ENCODE data around the gene ST8SIA1.

ST8SIA1 gene

DNA sequence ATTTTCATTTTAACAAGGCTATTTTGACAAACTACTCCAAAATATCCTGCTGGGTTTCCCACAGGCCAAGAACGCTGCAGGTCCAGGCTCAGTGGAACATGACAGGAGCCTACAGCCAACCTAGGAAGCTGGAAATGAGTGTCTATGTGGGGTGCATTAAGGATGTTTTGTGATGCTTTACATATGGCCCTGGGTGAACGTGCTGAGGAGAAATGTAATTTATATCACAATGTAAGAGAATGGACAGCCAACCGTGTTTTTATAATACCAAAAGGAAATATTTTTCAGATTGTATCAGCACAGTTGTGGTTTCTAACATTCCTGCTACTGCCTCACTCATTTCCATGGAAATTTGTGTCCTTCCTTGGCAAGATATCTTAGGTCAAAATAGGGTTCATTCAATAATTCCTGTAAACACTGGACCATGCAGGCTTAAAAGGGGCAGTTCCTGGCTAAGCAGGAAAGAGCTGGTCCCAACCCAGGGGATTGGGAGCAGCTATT lies 51.5 kb downstream of the ST8SIA1 start:
- DNase-seq (ENCODE audit: low spot score): no peak

DNA sequence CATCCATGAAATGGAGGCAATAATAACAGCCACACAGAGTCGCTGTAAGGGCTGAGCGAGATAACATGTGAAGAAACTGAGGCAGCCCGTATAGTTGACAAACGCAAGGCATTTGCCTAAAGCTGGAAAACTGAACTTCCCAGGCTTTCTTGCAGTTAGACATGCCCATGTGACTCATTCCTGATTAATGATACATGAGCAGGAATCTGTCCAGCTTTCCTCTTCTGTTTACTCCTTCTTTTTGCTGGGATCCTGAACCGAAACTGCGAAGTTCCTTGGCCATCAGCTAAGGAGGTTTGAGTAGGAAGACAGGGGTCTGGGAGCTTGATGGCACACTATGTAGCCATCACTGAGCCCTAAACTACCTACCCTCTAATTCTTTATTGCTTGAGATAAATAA lies 52.2 kb downstream of the ST8SIA1 start:
- no peak for DNase-seq (ENCODE audit: low spot score)

DNA sequence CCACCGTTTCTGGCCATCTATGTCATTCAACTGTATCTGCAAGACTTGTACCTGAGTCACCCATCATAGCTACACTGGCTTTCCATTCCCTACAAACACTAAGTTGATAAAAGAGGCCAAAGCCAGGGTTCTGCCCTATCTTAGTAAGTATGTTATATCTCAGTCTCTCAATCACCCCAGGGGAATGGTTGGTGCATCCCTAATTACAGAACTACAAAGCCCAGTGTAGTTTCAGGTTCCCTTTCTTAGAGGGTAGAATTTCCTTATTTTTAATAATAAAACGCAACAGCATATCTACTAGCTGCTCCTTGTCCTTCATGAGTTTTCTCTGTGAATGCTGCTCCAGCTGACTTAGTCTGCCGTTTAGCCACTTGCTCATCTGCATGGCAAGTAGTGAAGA lies 57.6 kb downstream of the ST8SIA1 start:
- DNase-seq (ENCODE audit: low spot score): no peak

DNA sequence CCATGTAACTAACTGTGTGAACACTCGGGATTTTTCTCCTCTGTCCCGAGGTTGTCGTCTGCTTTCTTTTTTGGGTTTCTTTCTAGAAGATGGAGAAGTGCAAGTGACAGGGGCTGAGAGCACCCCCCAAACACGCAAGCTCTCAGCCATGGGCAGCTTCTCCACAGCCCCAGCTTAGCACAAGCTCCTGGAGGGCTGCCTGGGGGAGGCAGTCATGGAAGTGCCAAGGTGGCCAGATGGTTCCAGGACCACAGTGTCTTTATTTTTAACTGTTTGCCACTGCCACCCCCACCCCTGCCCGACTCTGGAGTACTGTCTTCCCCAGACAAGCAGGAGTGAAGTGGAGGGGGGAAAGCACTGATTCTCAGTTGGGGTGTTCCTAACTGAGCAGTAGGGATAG lies 58.2 kb downstream of the ST8SIA1 start:
- no peak for DNase-seq (ENCODE audit: low spot score)

DNA sequence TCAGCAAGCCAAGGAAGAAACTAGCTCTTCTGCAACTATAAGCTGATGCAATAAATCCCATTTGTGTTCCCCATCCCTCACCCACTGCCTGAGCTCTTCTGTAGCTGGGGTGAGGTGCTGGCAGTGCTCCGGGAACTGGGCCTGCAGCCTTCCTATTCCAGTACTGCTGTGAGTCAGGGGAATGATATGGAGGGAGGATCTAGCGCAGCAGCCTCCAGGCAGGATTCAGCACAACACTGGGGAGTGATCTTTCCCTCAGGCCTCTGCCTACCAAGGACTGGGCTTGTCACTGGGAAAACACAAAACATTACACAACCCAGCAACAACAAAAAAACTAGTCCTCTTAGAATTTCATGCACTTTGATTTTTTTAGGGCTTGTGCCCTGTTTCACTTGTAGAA lies 58.7 kb downstream of the ST8SIA1 start:
- no peak for DNase-seq (ENCODE audit: low spot score)

DNA sequence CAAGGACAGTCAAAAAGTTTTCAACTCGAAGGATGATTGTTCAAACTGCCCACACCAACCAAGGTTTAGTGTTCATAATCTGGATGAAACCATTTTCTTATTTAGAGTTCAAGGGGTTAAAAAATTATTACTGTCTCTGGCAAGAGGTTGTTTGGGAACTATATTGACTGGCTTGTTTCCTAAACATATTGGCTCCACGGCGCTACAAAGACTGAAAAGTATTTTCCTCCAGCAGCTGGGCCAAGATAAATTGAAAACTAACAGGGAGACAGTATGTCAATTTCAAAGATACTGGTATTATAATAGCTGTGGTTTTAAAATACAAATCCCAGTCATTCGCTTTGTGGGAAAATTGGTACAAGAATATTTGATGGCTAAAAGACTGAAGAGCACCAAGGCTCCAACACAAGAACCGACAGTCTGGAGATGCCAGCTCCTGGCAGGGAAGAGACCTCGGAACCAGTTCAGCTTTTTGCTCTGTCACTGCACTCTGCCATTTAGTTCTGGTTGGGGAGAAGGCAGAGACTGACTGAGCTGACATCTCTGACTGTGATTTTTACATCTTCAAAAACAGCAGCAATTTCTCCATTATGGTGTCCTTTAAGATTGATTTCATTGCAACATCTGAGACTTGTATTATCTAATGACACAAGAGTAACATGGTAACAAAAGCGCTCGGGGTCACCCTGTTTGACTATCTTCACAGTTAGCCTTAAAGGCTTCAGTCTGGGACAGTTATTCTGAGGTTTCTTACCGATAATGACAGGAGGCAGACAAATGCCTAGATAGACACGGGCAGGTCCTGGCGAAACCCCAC lies 62.0 kb downstream of the ST8SIA1 start:
- DNase-seq (ENCODE audit: low spot score): no peak

DNA sequence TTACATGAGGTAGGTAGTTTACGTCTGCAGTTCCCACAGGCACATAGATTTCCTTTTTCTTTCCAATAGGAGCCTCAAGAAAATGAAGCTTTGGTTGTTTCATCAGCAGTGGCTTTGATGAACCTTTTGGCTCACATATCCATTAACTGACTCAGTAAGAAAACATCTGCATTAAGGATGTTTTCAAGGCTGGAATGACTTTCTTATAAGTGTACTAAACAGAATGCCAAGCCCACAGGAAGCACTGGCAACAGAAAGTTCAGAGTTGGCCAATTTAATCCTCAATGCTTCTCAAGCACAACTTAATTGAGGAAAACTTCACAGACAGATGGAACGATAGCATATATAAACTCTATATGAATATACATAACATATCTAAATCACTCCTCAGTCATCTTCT lies 63.5 kb downstream of the ST8SIA1 start:
- no peak for DNase-seq (ENCODE audit: low spot score)

DNA sequence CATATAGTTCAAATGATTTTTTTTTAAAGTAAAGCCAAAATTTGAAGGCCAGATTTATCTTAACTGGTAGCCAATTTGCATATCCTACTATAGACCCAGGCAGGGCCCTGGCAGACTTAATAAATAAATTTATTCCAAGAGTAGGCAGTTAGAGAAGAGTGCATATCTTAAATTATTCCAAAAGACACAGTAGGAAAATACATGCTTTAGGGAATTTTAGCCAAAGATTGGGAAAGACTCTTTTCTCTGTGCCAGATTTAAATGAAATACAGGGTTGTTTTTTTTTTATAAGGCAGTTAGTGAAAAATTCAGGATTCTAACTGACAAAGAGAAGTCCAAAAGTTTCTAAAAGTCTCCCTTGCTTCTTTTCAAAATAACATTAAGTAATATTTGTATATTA lies 65.5 kb downstream of the ST8SIA1 start:
- no peak for DNase-seq (ENCODE audit: low spot score)

DNA sequence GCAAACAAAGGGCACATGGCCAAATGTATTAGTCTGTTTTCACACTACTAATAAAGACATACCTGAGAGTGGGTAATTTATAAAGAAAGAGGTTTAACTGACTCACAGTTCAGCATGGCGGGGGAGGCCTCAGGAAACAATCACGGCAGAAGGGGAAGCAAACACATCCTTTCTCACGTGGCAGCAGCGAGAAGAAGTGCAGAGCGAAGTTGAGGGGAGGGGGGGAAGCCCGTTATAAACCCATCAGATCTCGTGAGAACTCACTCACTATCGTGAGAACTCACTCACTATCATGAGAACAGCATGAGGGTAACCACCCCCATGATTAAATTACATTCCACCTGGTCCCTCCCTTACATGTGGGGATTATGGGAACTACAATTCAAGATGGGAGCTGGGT lies 66.1 kb downstream of the ST8SIA1 start:
- no peak for DNase-seq (ENCODE audit: low spot score)

DNA sequence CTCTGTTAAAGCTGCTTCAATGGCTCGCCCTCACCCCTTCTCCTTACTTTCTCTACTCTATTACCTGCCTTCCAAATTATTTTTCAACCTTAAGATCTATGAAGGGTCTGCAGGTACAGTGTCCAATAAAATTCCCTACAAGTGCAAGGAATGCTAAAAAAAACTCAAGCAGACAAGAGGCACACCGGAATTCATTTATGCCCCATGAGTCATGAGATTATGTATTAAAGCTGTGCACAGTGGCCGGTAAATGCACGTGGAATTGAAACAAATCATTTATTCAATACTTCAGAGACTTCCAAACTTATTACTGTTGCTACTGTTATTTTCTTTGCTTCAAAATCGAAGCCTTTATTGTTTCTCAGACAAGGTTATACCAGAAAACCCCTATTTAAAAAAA lies 68.4 kb downstream of the ST8SIA1 start:
- no peak for DNase-seq (ENCODE audit: low spot score)

DNA sequence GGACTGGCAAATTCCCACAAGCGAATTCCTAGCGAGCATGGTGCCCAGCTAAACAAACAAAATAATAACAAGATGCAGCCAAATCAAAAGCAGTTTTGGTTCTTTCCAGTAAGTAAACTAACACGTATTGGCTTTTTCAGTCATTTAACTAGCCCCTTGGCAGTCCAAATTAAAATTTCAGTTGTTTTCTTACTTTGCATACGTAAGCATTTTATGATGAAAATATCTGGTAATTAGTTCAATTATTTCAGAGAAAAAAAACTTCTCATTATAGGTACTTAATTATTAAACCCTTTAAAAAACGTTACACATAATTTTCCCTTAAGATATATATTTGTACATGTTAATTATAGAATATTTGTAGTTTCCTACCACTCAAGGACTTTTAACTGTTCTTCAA lies 70.1 kb downstream of the ST8SIA1 start:
- no peak for DNase-seq (ENCODE audit: low spot score)

DNA sequence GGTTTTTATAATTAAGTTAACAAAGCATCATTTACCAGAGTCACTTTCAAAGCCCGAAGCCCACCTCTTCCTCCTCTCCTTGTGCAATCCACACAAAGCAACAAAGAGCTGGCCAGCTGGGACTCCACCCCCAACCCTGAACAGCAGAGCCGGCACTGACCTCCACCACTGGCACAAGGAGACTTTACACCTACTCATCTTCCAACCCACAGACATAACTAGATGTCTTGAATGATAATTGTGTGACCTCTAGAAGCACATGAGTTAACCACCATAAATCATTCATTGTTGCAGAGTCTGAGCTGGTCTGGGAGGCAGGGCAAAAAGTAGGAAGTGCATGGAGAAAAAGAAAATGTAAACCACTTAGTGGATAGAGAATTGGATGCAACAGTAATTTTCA lies 72.2 kb downstream of the ST8SIA1 start:
- DNase-seq (ENCODE audit: low spot score): peak; percentile 16

DNA sequence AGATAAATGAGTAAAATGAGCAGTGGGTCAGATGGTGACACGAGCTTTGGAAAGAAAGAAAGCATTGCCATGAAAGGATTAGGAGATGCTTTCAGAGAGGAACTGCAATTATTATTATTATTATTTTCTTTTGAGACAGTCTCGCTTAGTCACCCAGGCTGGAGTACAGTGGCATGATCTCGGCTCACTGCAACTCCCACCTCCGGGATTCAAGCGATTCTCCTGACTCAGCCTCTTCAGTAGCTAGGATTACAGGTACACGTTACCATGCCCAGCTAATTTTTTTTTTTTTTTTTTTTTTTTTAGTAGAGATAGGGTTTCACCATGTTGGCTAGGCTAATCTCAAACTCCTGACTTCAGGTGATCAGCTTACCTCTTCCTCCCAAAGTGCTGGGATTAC lies 77.4 kb downstream of the ST8SIA1 start:
- DNase-seq (ENCODE audit: low spot score): no peak

DNA sequence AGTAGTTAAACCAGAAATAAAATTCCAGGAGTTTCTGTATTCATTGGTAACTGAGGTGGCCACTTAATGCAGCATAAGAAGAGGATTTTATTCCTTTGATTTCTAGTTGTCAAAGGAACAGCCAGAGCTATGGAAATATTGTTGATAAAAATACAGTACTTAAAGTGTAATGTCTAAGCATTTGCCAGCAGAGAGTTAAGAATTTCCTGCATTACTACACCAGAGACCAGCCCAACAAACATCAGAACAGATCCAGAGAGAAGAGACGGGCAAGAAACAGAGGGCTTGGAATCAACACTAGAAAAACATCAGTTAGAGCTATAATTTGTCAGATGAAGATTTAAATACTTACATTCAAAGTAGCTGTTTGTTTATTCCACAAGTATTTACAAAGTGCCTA lies 77.9 kb downstream of the ST8SIA1 start:
- DNase-seq (ENCODE audit: low spot score): no peak

DNA sequence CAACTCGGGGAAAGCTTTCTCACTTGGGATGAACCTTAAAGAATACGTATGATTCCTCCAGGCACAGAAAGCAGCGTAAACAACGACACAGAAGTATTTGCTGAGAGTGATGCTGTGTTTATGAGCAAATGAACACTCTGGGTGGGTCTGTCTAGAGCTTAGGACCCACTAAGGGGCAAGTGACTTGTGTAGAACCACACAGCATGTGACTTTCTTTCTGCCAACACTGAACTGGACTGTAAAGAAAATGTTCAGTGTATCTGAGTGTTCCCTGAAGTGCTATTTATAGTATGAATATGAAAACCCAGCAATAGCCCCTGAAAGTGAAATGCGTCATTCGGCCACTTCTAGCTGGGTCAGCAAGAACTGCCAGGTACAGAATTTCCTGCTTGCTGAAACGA lies 78.5 kb downstream of the ST8SIA1 start:
- DNase-seq (ENCODE audit: low spot score): no peak

DNA sequence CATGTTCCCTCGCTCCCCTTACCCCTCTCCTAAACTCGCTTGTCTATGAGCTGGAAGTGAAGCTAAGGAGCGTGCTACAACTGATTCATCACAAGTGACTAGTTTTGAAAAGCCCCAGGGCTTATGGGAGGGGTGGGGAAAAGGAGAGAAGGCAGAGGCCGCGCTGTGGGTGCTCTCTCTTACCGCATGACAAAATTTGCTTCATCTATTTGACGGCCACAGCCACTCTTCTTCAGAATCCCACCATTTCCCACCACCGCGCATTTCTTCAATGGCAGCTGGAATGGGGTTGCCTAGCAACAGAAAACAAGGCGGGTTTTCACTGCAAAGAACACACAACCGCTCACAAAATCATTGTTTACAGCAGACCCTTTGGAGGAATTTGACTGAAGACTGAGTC lies 79.4 kb downstream of the ST8SIA1 start:
- peak; percentile 19 for DNase-seq (ENCODE audit: low spot score)

DNA sequence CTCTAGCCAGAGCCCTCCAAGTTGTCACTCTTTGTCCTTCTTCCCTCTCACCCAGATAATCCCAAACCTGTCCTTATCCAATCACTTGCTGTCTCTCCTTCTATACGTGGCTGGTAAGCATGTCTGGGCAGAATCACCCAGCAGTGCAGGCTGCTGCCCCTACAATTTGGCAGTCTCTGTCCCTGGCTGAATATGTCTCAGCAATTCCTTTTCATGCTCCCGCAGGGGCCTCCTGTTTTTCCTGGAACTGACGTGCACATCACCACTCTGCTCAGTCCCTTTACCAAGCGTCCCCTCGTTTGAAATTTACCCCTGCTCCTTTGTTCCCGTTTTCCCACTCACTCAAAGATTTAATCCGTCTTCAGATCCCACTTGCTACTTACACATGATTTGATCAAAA lies 80.0 kb downstream of the ST8SIA1 start:
- no peak for DNase-seq (ENCODE audit: low spot score)

DNA sequence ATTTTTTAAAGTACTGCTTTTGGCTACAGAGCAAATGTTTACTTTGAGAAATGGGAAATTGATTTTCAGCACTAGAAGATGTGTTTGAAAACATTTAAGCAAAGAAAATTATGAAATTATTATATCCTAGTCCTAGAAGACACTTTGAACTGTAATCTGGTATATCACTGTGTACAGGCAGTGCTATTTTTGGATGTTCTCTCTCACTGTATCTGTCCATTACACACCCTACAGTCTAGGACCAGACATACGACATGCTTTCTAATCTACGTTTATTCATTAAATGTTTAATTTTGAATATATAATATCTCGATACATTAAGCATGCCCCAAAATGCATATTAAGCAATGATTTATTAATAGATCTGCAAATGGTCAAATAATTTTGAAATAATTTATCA lies 82.5 kb downstream of the ST8SIA1 start:
- DNase-seq (ENCODE audit: low spot score): no peak

DNA sequence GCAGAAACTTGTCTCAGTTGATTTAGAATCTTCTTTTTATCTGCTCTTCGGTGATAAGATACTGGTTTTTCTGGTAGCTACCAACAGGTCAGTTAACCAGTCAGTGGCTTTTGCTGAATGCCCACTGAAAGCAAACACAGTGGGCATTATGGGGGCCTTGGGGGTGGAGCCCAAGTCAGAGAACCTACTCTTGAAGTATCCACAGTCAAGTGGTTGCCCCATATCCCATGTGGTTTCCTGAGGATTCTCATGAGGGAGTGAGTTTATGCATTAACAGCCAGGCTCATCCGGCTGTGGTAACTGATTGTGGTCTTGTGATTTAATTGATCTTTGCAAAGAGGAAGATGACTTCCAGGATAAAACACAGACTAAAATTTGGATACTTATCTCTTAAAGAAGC lies 83.7 kb downstream of the ST8SIA1 start:
- no peak for DNase-seq (ENCODE audit: low spot score)

DNA sequence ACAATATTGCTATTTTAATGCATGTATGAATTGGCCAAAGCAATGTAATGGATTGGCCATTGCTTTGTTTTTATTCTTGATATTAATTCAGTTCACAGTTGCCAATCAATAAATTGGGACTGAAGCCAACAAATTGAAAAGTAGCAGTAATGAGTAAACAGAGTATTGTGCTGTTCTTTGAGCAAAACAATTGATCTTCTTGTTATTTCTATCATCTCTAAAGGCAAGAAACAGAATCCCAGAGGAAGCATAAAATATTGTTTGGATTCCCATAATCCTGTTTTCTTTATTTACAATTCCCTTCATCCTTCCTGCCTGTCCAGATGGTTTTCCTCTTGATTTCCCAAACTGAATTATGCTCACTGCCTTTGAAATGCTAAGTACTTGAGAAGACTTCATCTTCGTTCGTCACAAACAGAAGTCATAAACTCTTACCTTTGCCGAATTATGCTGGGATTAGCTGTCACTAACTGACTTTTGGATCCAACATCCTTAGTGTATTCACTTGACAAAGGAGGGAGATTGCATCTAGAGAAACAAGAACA lies 85.9 kb downstream of the ST8SIA1 start:
- no peak for DNase-seq (ENCODE audit: low spot score)

DNA sequence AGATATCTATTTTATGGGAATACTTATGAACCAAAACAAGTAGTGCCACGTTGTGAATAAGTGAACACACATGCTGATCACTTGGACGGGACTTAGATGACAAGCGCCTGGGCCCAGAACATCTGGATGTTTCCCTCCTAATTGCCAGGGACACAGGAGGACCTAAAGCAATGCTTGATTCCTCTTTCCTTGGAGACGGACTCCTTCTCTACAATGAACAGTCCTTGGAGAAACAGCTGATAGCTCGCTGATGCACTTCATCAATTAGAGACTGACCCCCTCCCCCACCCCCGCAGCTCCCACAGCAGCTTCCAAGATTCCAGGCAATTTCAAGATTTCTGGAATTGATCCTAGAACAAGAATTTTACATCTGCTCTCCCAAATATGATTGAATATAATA lies 86.4 kb downstream of the ST8SIA1 start:
- no peak for DNase-seq (ENCODE audit: low spot score)

DNA sequence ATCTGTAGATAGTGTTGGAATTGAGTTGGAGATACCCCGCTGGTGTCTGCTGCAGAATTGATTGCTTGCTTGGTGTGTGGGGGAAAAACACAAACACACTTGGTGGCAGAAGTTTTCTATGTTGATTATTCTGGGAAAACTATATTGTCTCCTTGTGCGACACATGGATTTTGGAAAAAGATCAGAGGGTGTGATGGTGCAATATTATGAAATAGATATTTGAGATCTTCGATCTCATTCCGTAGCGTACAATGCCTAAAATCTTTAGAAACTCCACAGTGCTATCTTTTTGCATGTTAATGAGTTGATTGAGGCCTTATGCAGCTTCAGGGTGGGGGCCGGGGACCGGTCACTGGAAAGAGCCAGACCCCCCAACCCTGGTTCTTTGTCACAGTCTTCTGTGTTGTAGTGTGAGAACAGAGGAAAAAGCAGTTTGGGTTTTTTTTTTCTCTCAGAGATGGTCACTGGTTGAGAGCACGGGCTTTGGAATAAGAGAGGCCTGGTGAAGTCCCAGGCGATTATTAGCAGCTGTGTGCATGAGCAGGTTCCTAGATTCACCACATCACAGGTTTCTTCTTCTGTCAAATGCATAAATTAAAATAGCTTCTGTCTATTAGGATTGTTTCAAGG lies 88.2 kb downstream of the ST8SIA1 start:
- no peak for DNase-seq (ENCODE audit: low spot score)

DNA sequence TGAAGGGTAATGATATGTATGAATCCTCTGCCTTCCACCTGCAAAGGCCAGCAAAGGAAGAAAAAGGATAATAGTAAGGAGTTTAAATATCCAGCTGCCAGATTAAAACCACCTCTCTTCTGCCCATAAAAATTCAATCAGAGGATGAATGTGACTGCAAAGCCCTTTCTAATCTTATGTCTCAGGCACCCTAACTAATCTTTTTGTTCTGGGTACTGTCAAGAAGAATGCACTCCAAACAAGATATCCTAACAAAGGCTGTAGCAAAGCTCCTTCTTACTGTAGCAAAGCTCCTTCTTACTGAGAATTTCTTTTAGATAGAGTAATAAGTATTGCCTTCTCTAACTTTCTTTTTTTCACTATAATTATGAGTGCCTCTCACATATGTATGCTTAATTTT lies 91.8 kb downstream of the ST8SIA1 start:
- DNase-seq (ENCODE audit: low spot score): no peak

DNA sequence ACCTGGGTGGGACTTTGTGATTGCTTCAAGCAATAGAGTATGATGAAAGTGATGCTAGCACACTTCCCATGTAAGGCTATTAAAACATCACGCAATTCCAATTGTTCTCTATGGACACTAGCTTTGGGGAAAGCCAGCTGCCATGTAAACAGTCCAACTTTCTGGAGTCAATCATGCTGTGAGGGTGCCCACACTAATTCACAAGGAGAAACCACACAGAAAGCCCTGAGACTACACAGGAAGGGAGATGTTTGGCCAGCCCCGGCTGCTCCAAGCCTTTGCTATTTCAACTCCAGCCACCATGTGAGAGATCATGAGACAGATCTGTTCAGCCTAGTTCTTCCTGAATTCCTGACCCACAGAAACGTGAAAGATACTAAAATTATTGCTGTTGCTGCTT lies 96.3 kb downstream of the ST8SIA1 start:
- no peak for DNase-seq (ENCODE audit: low spot score)
